ENCODE results near the gene PRKN. TPM values are rescaled to one million over a fixed set of nuclear protein-coding genes. Genes with fewer than 3 reads are reported as not detected.

The PRKN gene
- total RNA-seq, 1 experiment from 2014 or later: 2.0 TPM

GRCh38 chr6:161696801-161697200 lies 1030.8 kb downstream of the PRKN start:
- Histone ChIP-seq H4K91ac (ENCODE audit: insufficient read length, low read depth, low read length) (no peak overlapping the region), H3K27me3 (ENCODE audit: insufficient read depth, low read length) (no peaks in the 10 kb centered on the region), H3K27ac (ENCODE audit: insufficient read length, low read depth, low read length) (no peak overlapping the region), H3K4me1 (ENCODE audit: insufficient read depth, low read length) (no peaks in the 10 kb centered on the region), H2BK12ac (ENCODE audit: insufficient read length, low read depth, low read length) (no peak overlapping the region), H3K23ac (ENCODE audit: insufficient read length, low read depth, low read length) (no peak overlapping the region), H2BK15ac (ENCODE audit: low read depth, low read length) (no peak overlapping the region), H3K18ac (ENCODE audit: insufficient read length, low read depth, low read length) (no peak overlapping the region), H3K9me3 (ENCODE audit: control insufficient read depth, low read depth, low read length) (no peaks in the 10 kb centered on the region), H2AFZ (ENCODE audit: low read length) (no peak overlapping the region), H2BK5ac (ENCODE audit: insufficient read length, low read length) (no peak overlapping the region), H3K14ac (ENCODE audit: insufficient read depth, low read length) (no peak overlapping the region), H3K4ac (ENCODE audit: low read depth, low read length) (no peak overlapping the region), H2BK120ac (ENCODE audit: low read depth, low read length, poor library complexity, severe bottlenecking) (no peak overlapping the region), H3K23me2 (ENCODE audit: insufficient read length, low read depth, low read length, poor library complexity, severe bottlenecking) (no peaks in the 10 kb centered on the region), H3K79me2 (ENCODE audit: insufficient read depth, low read length) (no peaks in the 10 kb centered on the region), H2BK20ac (ENCODE audit: low read depth, low read length, poor library complexity, severe bottlenecking) (no peak overlapping the region), H3T11ph (ENCODE audit: low read length) (no peak overlapping the region), H4K20me1 (ENCODE audit: control insufficient read depth, insufficient read depth, insufficient read length) (no peaks in the 10 kb centered on the region), H3K79me1 (ENCODE audit: insufficient read depth, low read depth, low read length, poor library complexity, severe bottlenecking) (no peaks in the 10 kb centered on the region), H4K5ac (ENCODE audit: insufficient read length, low read depth, low read length) (no peak overlapping the region), H3K4me2 (ENCODE audit: insufficient read depth, insufficient read length, low read length) (no peak overlapping the region), H4K8ac (replicated peaks; ENCODE audit: insufficient read length, low read depth, low read length) (no peak overlapping the region), H3K56ac (ENCODE audit: insufficient read length, low read depth, low read length) (no peak overlapping the region), H2AK5ac (ENCODE audit: insufficient read length, low read length) (no peak overlapping the region), H3K9ac (ENCODE audit: extremely low read depth, insufficient read length, low read length) (no peak overlapping the region)
- Mint-ChIP-seq H3K9me3 (no peaks in the 10 kb centered on the region), H3K4me3 (no peak overlapping the region), H3K4me1 (peaks cover 4 to 6% of the 10 kb centered on the region in 2 experiments; a peak in 2 of 4 replicates), H3K27me3 (ENCODE audit: low read depth) (no peaks in the 10 kb centered on the region), H3K36me3 (ENCODE audit: insufficient read depth in 1 of 3, low read depth in 3 of 3) (no peaks in the 10 kb centered on the region), H3K27ac (no peak overlapping the region)
- no peak for TF ChIP-seq CTCF (conservative IDR thresholded peaks at IDR 0.05)
- WGBS (ENCODE audit: extremely low coverage, insufficient read length, low lambda C conversion rate): no CpG with 5 or more reads among the region's 2 CpGs
- no peak for DNase-seq
